Endothelial cell (in vitro differentiated cells): ENCODE data around the gene VPS29. TPM values are rescaled to one million over a fixed set of nuclear protein-coding genes. Genes with fewer than 3 reads are reported as not detected.
A peak's percentile ranks its signal among the peaks of the same experiment; 100 is the strongest.

Source experiments
- DNase-seq: peaks from one replicate; pipeline ENCODE4 v3.0.0; 2021; ENCODE audit warnings: low spot score
- H3K27ac Mint-ChIP-seq: one replicate; pipeline ENCODE4 v1.8.0; 2021; ENCODE audit warnings: mixed read lengths, inconsistent platforms; ENCODE audit not compliant: unreplicated experiment
- H3K27me3 Mint-ChIP-seq: one replicate; pipeline ENCODE4 v1.8.0; 2021; ENCODE audit warnings: mild to moderate bottlenecking, moderate library complexity, mixed read lengths, inconsistent platforms; ENCODE audit not compliant: unreplicated experiment
- H3K36me3 Mint-ChIP-seq: one replicate; pipeline ENCODE4 v1.8.0; 2021; ENCODE audit warnings: mild to moderate bottlenecking, low read depth, mixed read lengths, inconsistent platforms; ENCODE audit not compliant: unreplicated experiment
- H3K4me1 Mint-ChIP-seq: one replicate; pipeline ENCODE4 v1.8.0; 2021; ENCODE audit warnings: mild to moderate bottlenecking, mixed read lengths, inconsistent platforms; ENCODE audit not compliant: unreplicated experiment
- H3K4me3 Mint-ChIP-seq: one replicate; pipeline ENCODE4 v1.8.0; 2021; ENCODE audit warnings: mild to moderate bottlenecking, mixed read lengths, inconsistent platforms; ENCODE audit not compliant: unreplicated experiment
- H3K9me3 Mint-ChIP-seq: one replicate; pipeline ENCODE4 v1.8.0; 2021; ENCODE audit warnings: mixed read lengths, inconsistent platforms; ENCODE audit not compliant: unreplicated experiment
- total RNA-seq: library from RNA; stranded (reverse); fragmentation: NEBNext Ultra II Directional; extraction: Animal tissue kit (Norgen Biotek cat#: 25700); gene quantifications from one replicate; pipeline ENCODE4 v1.2.1, GENCODE V29; 2021; ENCODE audit not compliant: unreplicated experiment
- TF ChIP-seq, protein P1 (sequence below): fragments of 200-600 bp; sonication (generic); IDR thresholded peaks from one replicate; pipeline ENCODE4 v1.5.0; 2021; ENCODE audit warnings: antibody characterized with exemption; ENCODE audit not compliant: unreplicated experiment

VPS29 gene
- total RNA-seq, 1 donor from 2014 or later: 116 TPM

- H3K4me1 Mint-ChIP-seq: no peaks in the 10 kb centered on the region
- TF ChIP-seq, protein P1, sequence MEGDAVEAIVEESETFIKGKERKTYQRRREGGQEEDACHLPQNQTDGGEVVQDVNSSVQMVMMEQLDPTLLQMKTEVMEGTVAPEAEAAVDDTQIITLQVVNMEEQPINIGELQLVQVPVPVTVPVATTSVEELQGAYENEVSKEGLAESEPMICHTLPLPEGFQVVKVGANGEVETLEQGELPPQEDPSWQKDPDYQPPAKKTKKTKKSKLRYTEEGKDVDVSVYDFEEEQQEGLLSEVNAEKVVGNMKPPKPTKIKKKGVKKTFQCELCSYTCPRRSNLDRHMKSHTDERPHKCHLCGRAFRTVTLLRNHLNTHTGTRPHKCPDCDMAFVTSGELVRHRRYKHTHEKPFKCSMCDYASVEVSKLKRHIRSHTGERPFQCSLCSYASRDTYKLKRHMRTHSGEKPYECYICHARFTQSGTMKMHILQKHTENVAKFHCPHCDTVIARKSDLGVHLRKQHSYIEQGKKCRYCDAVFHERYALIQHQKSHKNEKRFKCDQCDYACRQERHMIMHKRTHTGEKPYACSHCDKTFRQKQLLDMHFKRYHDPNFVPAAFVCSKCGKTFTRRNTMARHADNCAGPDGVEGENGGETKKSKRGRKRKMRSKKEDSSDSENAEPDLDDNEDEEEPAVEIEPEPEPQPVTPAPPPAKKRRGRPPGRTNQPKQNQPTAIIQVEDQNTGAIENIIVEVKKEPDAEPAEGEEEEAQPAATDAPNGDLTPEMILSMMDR: no peak
- H3K9me3 Mint-ChIP-seq: no peaks in the 10 kb centered on the region
- no peak overlapping the region for H3K27ac Mint-ChIP-seq
- H3K4me3 Mint-ChIP-seq: no peak overlapping the region
- no peak for DNase-seq
- no peaks in the 10 kb centered on the region for H3K27me3 Mint-ChIP-seq
- H3K36me3 Mint-ChIP-seq: no peaks in the 10 kb centered on the region
Observed at GRCh38 chr12:110508071-110508586, 6.2 kb upstream of the VPS29 start.

GRCh38 chr12:110505332-110505731, 3.4 kb upstream of the VPS29 start:
- H3K4me1 Mint-ChIP-seq: peaks cover 11% of the 10 kb centered on the region
- H3K4me3 Mint-ChIP-seq: no peak overlapping the region
- H3K27ac Mint-ChIP-seq: no peak overlapping the region
- H3K9me3 Mint-ChIP-seq: no peaks in the 10 kb centered on the region
- peaks cover 4% of the 10 kb centered on the region for H3K36me3 Mint-ChIP-seq
- TF ChIP-seq, protein P1: no peak
- no peaks in the 10 kb centered on the region for H3K27me3 Mint-ChIP-seq
- no peak for DNase-seq

GRCh38 chr12:110503432-110503831, 1.5 kb upstream of the VPS29 start:
- TF ChIP-seq, protein P1: no peak
- peaks cover 4% of the 10 kb centered on the region for H3K36me3 Mint-ChIP-seq
- no peak overlapping the region for H3K4me3 Mint-ChIP-seq
- no peaks in the 10 kb centered on the region for H3K27me3 Mint-ChIP-seq
- peaks cover 16% of the 10 kb centered on the region for H3K4me1 Mint-ChIP-seq
- no peak for DNase-seq
- no peak overlapping the region for H3K27ac Mint-ChIP-seq
- no peaks in the 10 kb centered on the region for H3K9me3 Mint-ChIP-seq

DNA sequence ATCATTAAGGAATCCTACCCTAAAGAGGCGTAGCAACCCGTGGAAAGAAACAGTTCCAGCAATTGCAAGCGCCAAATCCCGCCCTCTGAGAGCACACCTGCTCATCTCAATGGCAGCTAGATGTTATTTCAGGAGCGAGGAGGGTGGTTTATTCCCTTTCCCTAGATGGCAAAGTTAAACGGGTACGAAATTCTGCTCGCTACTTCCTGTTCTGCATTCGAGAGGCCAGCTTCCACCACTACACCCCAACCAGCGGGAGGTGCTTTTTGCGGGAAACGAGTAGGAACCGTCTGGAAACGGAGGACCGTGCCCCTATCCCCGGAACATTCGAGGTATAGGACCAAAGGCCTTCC, 536 bp downstream of the VPS29 start:
- Mint-ChIP-seq H3K4me1 (peaks cover 16% of the 10 kb centered on the region), H3K27me3 (no peaks in the 10 kb centered on the region), H3K27ac (peak overlapping the region; percentile 92), H3K36me3 (peaks cover 4% of the 10 kb centered on the region), H3K9me3 (no peaks in the 10 kb centered on the region), H3K4me3 (peak overlapping the region; percentile 99)
- DNase-seq: peak; percentile 37
- TF ChIP-seq, protein P1: no peak

GRCh38 chr12:110498984-110499706, 2.8 kb downstream of the VPS29 start:
- TF ChIP-seq, protein P1: no peak
- no peak for DNase-seq
- Mint-ChIP-seq H3K27ac (no peak overlapping the region), H3K9me3 (no peaks in the 10 kb centered on the region), H3K27me3 (no peaks in the 10 kb centered on the region), H3K4me1 (peaks cover 16% of the 10 kb centered on the region), H3K36me3 (peaks cover 8% of the 10 kb centered on the region), H3K4me3 (no peak overlapping the region)
